HL-60 (cell line): Measurements from ENCODE around the gene OXER1.

Experiments
- POLR2AphosphoS5 ChIP-seq: IDR thresholded peaks from 2 replicates; pipeline ENCODE4 v1.6.1; 2012; ENCODE audit warnings: low read depth
- TF ChIP-seq, protein P1 (sequence below): IDR thresholded peaks from one replicate; pipeline ENCODE4 v1.5.1; 2011; ENCODE audit warnings: low read length, control low read depth, inconsistent platforms; ENCODE audit not compliant: insufficient read depth
- TF ChIP-seq, protein P2 (sequence below): IDR thresholded peaks from 2 replicates; pipeline ENCODE4 v1.6.1; 2012; ENCODE audit warnings: low read depth; ENCODE audit not compliant: insufficient replicate concordance

- TF ChIP-seq, protein P1, sequence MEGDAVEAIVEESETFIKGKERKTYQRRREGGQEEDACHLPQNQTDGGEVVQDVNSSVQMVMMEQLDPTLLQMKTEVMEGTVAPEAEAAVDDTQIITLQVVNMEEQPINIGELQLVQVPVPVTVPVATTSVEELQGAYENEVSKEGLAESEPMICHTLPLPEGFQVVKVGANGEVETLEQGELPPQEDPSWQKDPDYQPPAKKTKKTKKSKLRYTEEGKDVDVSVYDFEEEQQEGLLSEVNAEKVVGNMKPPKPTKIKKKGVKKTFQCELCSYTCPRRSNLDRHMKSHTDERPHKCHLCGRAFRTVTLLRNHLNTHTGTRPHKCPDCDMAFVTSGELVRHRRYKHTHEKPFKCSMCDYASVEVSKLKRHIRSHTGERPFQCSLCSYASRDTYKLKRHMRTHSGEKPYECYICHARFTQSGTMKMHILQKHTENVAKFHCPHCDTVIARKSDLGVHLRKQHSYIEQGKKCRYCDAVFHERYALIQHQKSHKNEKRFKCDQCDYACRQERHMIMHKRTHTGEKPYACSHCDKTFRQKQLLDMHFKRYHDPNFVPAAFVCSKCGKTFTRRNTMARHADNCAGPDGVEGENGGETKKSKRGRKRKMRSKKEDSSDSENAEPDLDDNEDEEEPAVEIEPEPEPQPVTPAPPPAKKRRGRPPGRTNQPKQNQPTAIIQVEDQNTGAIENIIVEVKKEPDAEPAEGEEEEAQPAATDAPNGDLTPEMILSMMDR = no peak
- TF ChIP-seq, protein P2, sequence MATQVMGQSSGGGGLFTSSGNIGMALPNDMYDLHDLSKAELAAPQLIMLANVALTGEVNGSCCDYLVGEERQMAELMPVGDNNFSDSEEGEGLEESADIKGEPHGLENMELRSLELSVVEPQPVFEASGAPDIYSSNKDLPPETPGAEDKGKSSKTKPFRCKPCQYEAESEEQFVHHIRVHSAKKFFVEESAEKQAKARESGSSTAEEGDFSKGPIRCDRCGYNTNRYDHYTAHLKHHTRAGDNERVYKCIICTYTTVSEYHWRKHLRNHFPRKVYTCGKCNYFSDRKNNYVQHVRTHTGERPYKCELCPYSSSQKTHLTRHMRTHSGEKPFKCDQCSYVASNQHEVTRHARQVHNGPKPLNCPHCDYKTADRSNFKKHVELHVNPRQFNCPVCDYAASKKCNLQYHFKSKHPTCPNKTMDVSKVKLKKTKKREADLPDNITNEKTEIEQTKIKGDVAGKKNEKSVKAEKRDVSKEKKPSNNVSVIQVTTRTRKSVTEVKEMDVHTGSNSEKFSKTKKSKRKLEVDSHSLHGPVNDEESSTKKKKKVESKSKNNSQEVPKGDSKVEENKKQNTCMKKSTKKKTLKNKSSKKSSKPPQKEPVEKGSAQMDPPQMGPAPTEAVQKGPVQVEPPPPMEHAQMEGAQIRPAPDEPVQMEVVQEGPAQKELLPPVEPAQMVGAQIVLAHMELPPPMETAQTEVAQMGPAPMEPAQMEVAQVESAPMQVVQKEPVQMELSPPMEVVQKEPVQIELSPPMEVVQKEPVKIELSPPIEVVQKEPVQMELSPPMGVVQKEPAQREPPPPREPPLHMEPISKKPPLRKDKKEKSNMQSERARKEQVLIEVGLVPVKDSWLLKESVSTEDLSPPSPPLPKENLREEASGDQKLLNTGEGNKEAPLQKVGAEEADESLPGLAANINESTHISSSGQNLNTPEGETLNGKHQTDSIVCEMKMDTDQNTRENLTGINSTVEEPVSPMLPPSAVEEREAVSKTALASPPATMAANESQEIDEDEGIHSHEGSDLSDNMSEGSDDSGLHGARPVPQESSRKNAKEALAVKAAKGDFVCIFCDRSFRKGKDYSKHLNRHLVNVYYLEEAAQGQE = no peak
- no peak for TF ChIP-seq POLR2AphosphoS5
Observed at GRCh38 chr2:42795841-42796301, 31.9 kb upstream of the OXER1 start.
